Neural progenitor cell (in vitro differentiated cells): ENCODE results near the gene MCF2L2.

Experiments used
- CTCF ChIP-seq: fragments of 200-600 bp; sonication (generic); IDR thresholded peaks from 2 replicates; pipeline ENCODE4 v1.5.1; 2017; ENCODE audit warnings: antibody characterized with exemption, mild to moderate bottlenecking
- EZH2 ChIP-seq: fragments of 200-600 bp; sonication (generic); IDR thresholded peaks from 2 replicates; pipeline ENCODE4 v1.6.1; 2017; ENCODE audit warnings: antibody characterized with exemption, mild to moderate bottlenecking, moderate library complexity

- TF ChIP-seq CTCF (no peak), EZH2 (no peak)
Measured at GRCh38 chr3:183197734-183198133, 230.7 kb downstream of the MCF2L2 start.
